A673 (cell line): Measurements from ENCODE around the gene KLRB1.

Experiments
- CTCF ChIP-seq: fragments of 300-800, 200-600 bp; sonication (generic); conservative IDR thresholded peaks from 2 replicates; pipeline ENCODE4 v1.5.1; 2017; ENCODE audit warnings: low read depth, mild to moderate bottlenecking, antibody characterized with exemption, low read length, moderate library complexity, mixed read lengths
- EZH2 ChIP-seq: fragments of 200-600 bp; sonication (generic); IDR thresholded peaks from 2 replicates; pipeline ENCODE4 v1.6.1; 2017; ENCODE audit warnings: borderline replicate concordance, low read depth, mild to moderate bottlenecking, mixed read lengths, antibody characterized with exemption, low read length; ENCODE audit not compliant: poor library complexity, severe bottlenecking

DNA sequence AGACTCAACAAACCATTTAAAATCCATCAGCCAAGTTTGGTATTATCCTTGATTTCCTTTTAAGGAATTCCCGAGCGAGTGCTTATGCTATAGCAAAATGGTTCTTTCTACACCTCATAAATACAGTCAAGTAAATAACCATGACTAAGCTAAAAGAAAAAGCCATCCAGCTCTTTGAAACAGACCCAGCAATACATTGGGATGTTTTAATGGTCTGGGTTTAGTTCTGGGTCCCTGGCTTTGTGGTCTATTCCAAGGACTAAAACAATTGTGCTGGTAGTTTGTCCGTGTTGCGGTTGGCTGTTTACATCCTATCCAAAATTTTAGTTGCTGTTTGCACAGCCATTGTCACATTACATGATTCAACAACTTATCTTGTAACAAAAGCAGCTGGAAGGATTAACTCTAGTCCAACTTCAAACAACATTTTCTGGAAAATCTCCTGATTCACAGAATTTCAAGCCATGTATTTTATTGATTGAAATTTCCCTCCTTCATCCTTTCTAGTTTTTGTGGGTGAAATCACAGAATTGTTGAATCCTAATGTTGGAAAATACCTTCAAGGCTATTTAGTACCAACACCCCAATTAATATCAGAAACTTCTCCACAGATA lies 19.6 kb downstream of the KLRB1 start:
- TF ChIP-seq CTCF (no peak), EZH2 (no peak)
